WTC11 (cell line): ENCODE results near the gene FOXF2.

Source experiments
- ATF3 ChIP-seq: sonication (generic); formaldehyde crosslinking; conservative IDR thresholded peaks from 2 replicates; pipeline ENCODE4 v1.8.1; 2022; ENCODE audit warnings: mild to moderate bottlenecking, missing genetic modification reagents
- CREB1 ChIP-seq: sonication (generic); formaldehyde crosslinking; IDR thresholded peaks from 2 replicates; pipeline ENCODE4 v1.8.0; 2023; ENCODE audit warnings: mild to moderate bottlenecking, missing genetic modification reagents
- CREM ChIP-seq: sonication (generic); formaldehyde crosslinking; IDR thresholded peaks from 2 replicates; pipeline ENCODE4 v1.8.1; 2022; ENCODE audit warnings: mild to moderate bottlenecking, missing genetic modification reagents, moderate library complexity
- CTCF ChIP-seq: fragments of 200-600 bp; IDR thresholded peaks from 2 replicates; pipeline ENCODE4 v1.8.0; 2022; ENCODE audit warnings: antibody characterized with exemption
- E2F1 ChIP-seq: sonication (generic); formaldehyde crosslinking; IDR thresholded peaks from 2 replicates; pipeline ENCODE4 v1.8.0; 2022; ENCODE audit warnings: mild to moderate bottlenecking, missing genetic modification reagents
- EMX1 ChIP-seq: fragments of 250-450 bp; sonication (Bioruptor Pico); IDR thresholded peaks from 2 replicates; pipeline ENCODE4 v1.8.0; 2021; ENCODE audit warnings: mild to moderate bottlenecking
- FOXJ3 ChIP-seq: sonication (generic); formaldehyde crosslinking; IDR thresholded peaks from 2 replicates; pipeline ENCODE4 v1.9.0; 2021; ENCODE audit warnings: missing genetic modification reagents, mild to moderate bottlenecking, borderline replicate concordance
- FOXK1 ChIP-seq: sonication (generic); formaldehyde crosslinking; IDR thresholded peaks from 2 replicates; pipeline ENCODE4 v1.8.0; 2022; ENCODE audit warnings: mild to moderate bottlenecking, moderate library complexity, missing genetic modification reagents
- JAZF1 ChIP-seq: fragments of 250-450 bp; sonication (Bioruptor Pico); IDR thresholded peaks from 2 replicates; pipeline ENCODE4 v1.9.0; 2021; ENCODE audit warnings: moderate library complexity, mild to moderate bottlenecking, inconsistent platforms
- KAT7 ChIP-seq: sonication (generic); formaldehyde crosslinking; IDR thresholded peaks from 2 replicates; pipeline ENCODE4 v1.8.1; 2023; ENCODE audit warnings: missing genetic modification reagents, mild to moderate bottlenecking, borderline replicate concordance
- SP1 ChIP-seq: sonication (generic); formaldehyde crosslinking; conservative IDR thresholded peaks from 2 replicates; pipeline ENCODE4 v1.8.1; 2022; ENCODE audit warnings: missing genetic modification reagents
- TEAD4 ChIP-seq: sonication (generic); formaldehyde crosslinking; IDR thresholded peaks from 2 replicates; pipeline ENCODE4 v1.8.0; 2022; ENCODE audit warnings: mild to moderate bottlenecking, missing genetic modification reagents
- USF2 ChIP-seq: sonication (generic); formaldehyde crosslinking; IDR thresholded peaks from 2 replicates; pipeline ENCODE4 v1.8.1; 2023; ENCODE audit warnings: mild to moderate bottlenecking, missing genetic modification reagents, moderate library complexity

GRCh38 chr6:1395506-1395905 lies 6.1 kb downstream of the FOXF2 start:
- TF ChIP-seq FOXK1 (no peak), JAZF1 (CRISPR knock-in tag) (no peak), CTCF (no peak), KAT7 (CRISPR knock-in tag) (no peak), FOXJ3 (CRISPR knock-in tag) (no peak), ATF3 (CRISPR knock-in tag) (no peak), TEAD4 (CRISPR knock-in tag) (no peak), SP1 (no peak), CREM (CRISPR knock-in tag) (no peak), E2F1 (no peak), EMX1 (CRISPR knock-in tag) (no peak), CREB1 (CRISPR knock-in tag) (no peak), USF2 (CRISPR knock-in tag) (no peak)
